Endothelial cell of umbilical vein (primary cell): Measurements from ENCODE around the gene MDFI. TPM values are rescaled to one million over a fixed set of nuclear protein-coding genes. Genes with fewer than 3 reads are reported as not detected.

Experiments
- BruUV-seq: library from RNA; stranded (reverse); fragments of 400-500 nt; replicated peaks from 2 replicates; lab custom pipeline; 2021; lab: Mats Ljungman, UMichigan
- CTCF ChIA-PET: fragments of 300-600, 350-600 bp; sonication (Branson Sonifier 250); formaldehyde crosslinking; loops from one replicate; lab custom pipeline; 2021; ENCODE audit warnings: antibody characterized with exemption, inconsistent platforms; lab: Charles Lee
- POLR2A ChIA-PET: fragments of 300-600, 350-600 bp; sonication (Branson Sonifier 250); formaldehyde crosslinking; loops from one replicate; lab custom pipeline; 2021; ENCODE audit warnings: antibody characterized with exemption, inconsistent platforms; lab: Charles Lee
- DNase-seq: peaks from one replicate; pipeline ENCODE4 v3.0.0-alpha.2; 2011; ENCODE audit warnings: low read depth, low spot score
- FAIRE-seq: peaks from 2 replicates; lab custom pipeline; 2011; peaks lifted over from hg19 to GRCh38; lab: Jason Lieb, UNC
- H2AFZ ChIP-seq: 2 replicates; pipeline ENCODE4 v1.6.0; 2012; ENCODE audit warnings: low read depth, low read length, control low read depth, inconsistent platforms
- H3K27ac ChIP-seq: 2 replicates; pipeline ENCODE4 v1.5.1; 2011; ENCODE audit warnings: low read depth, mild to moderate bottlenecking, control low read depth, low read length, moderate library complexity; ENCODE audit not compliant: insufficient read depth
- H3K27me3 ChIP-seq, 2 experiments: 2 replicates each; pipeline versions ENCODE4 v1.6.0 to v1.6.1; 2011; ENCODE audit warnings: low read length in 2 of 2, mixed read lengths in 1 of 2; ENCODE audit not compliant: control insufficient read depth in 2 of 2, insufficient read depth in 2 of 2
- H3K36me3 ChIP-seq, 2 experiments: 2 replicates in 1 of 2; 3 replicates in 1 of 2; pipeline ENCODE4 v1.5.1; 2011; ENCODE audit warnings: low read length in 2 of 2, mild to moderate bottlenecking in 1 of 2, moderate library complexity in 1 of 2; ENCODE audit not compliant: control insufficient read depth in 2 of 2, insufficient read depth in 2 of 2; ENCODE audit errors: extremely low read depth in 1 of 2
- H3K4me1 ChIP-seq: 3 replicates; pipeline ENCODE4 v1.5.1; 2011; ENCODE audit warnings: mild to moderate bottlenecking, low read length; ENCODE audit not compliant: control insufficient read depth, insufficient read depth; ENCODE audit errors: extremely low read depth
- H3K4me2 ChIP-seq: 2 replicates; pipeline ENCODE4 v1.6.1; 2011; ENCODE audit warnings: low read length, control low read depth, mixed read lengths; ENCODE audit not compliant: insufficient read depth
- H3K4me3 ChIP-seq, 3 experiments: fragments of 200-600 bp in 1 of 3; sonication (generic), shearing (Covaris generic) in 1 of 3; replicated peaks in 1 of 3; 2 replicates each; pipeline ENCODE4 v1.5.1; 2011 to 2016; ENCODE audit warnings: control low read depth in 3 of 3, low read length in 3 of 3, mild to moderate bottlenecking in 2 of 3, inconsistent platforms in 1 of 3, low read depth in 1 of 3, moderate library complexity in 1 of 3; ENCODE audit not compliant: insufficient read depth in 1 of 3
- H3K79me2 ChIP-seq: 2 replicates; pipeline ENCODE4 v1.6.0; 2012; ENCODE audit warnings: low read length, inconsistent platforms; ENCODE audit not compliant: control insufficient read depth, insufficient read depth
- H3K9ac ChIP-seq: replicated peaks from 2 replicates; pipeline ENCODE3; 2011; ENCODE audit warnings: low read length, control low read depth; ENCODE audit not compliant: insufficient read depth; ENCODE audit errors: extremely low read depth
- H3K9me1 ChIP-seq: replicated peaks from 3 replicates; pipeline ENCODE4 v1.6.0; 2011; ENCODE audit warnings: mild to moderate bottlenecking, low read length; ENCODE audit not compliant: control insufficient read depth, insufficient read depth; ENCODE audit errors: extremely low read depth
- H3K9me3 ChIP-seq: replicated peaks from 2 replicates; pipeline ENCODE4 v1.5.1; 2012; ENCODE audit warnings: low read length, inconsistent platforms; ENCODE audit not compliant: control insufficient read depth, insufficient read depth
- H4K20me1 ChIP-seq: replicated peaks from 2 replicates; pipeline ENCODE3; 2011; ENCODE audit warnings: mild to moderate bottlenecking, low read length; ENCODE audit not compliant: control insufficient read depth, insufficient read depth; ENCODE audit errors: extremely low read depth
- EZH2 ChIP-seq: IDR thresholded peaks from 2 replicates; pipeline ENCODE4 v1.6.1; 2012; ENCODE audit warnings: borderline replicate concordance, low read depth, mild to moderate bottlenecking, moderate library complexity, low read length, inconsistent platforms; ENCODE audit not compliant: severe bottlenecking
- FOS ChIP-seq: IDR thresholded peaks from 2 replicates; pipeline ENCODE4 v1.6.1; 2011; ENCODE audit warnings: mild to moderate bottlenecking, low read length, moderate library complexity, borderline replicate concordance; ENCODE audit not compliant: insufficient read depth
- JUN ChIP-seq: IDR thresholded peaks from 2 replicates; pipeline ENCODE4 v1.6.1; 2011; ENCODE audit warnings: borderline replicate concordance, low read depth; ENCODE audit not compliant: insufficient read length, insufficient read depth
- MYC ChIP-seq: IDR thresholded peaks from one replicate; pipeline ENCODE4 v1.6.1; 2011; ENCODE audit warnings: mild to moderate bottlenecking, low read depth, low read length
- POLR2A ChIP-seq: IDR thresholded peaks from 2 replicates; pipeline ENCODE4 v1.6.1; 2012; ENCODE audit warnings: low read depth, mild to moderate bottlenecking, control low read depth, low read length
- dilution Hi-C: fragments of 300-500 bp; cut with MboI; formaldehyde crosslinking; loops from one replicate; pipeline ENCODE4 v1.15.0; 2019; ENCODE audit warnings: low sequenced_read_pairs; ENCODE audit not compliant: extremely low pct_ligation_motif_present
- intact Hi-C: fragments of 100-400 bp; cut with micrococcal nuclease; formaldehyde crosslinking; loops from one replicate; pipeline ENCODE4 v1.10.0; 2022
- polyA plus RNA-seq, 4 experiments: library from polyadenylated mRNA; depleted of rRNA in 3 of 4; stranded (reverse) in 3 of 4; unstranded in 1 of 4; fragments of >200 nt; gene quantifications; 2 replicates each; pipeline versions ENCODE4 v1.2.1 to v1.2.3, GENCODE V29; 2011 to 2012; ENCODE audit warnings: missing spikeins in 1 of 4
- total RNA-seq: library from RNA; stranded (reverse); gene quantifications from 2 replicates; pipeline ENCODE4 v1.2.3, GENCODE V29; 2021
- TF ChIP-seq, protein P1 (sequence below), 2 donors: IDR thresholded peaks; 1 replicate in 1 of 2; 2 replicates in 1 of 2; pipeline ENCODE4 v1.5.1; 2011; ENCODE audit warnings: low read length in 2 of 2, mild to moderate bottlenecking in 2 of 2, moderate library complexity in 2 of 2, control low read depth in 1 of 2, inconsistent platforms in 1 of 2, low read depth in 1 of 2; ENCODE audit not compliant: insufficient read depth in 1 of 2; ENCODE audit errors: extremely low read depth in 1 of 2

The MDFI gene
- total and polyA plus RNA-seq, 2 donors (not counting 3 experiments of a cell fraction or from before 2014, with no cell fraction given), result 32.4 to 74.1 TPM

DNA sequence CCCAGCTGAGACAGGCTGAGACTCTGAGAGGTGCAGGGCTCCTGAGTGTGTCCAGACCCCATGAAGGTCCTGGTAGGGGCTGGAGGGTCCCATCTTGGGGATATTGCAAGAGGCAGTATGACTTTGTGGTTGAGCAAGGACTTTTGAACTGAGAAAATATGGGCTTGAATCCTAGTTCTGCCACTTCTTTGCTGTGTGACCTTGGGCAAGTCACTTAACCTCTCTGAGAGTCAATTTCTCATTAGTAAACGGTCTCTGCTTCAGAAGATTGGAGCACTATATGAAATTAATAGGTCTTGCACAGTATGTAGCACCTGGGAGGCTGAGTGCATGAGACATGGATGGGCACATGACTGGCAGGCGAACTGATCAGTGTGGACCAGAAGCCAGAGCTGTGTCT lies 54.5 kb downstream of the MDFI start:
- dilution Hi-C loops, result no loop called here
- Histone ChIP-seq H3K36me3 (no peaks in the 10 kb centered on the region), H3K4me1 (peaks cover 4% of the 10 kb centered on the region), H2AFZ (no peak overlapping the region), H3K27me3 (peaks cover 0 to 2% of the 10 kb centered on the region in 2 experiments), H4K20me1 (no peaks in the 10 kb centered on the region), H3K9me3 (no peaks in the 10 kb centered on the region), H3K27ac (no peak overlapping the region), H3K9me1 (no peaks in the 10 kb centered on the region), H3K4me3 (no peak overlapping the region), H3K9ac (no peak overlapping the region), H3K4me2 (no peak overlapping the region), H3K79me2 (no peaks in the 10 kb centered on the region)
- intact Hi-C loops, result no loop called here
- TF ChIP-seq, protein P1, sequence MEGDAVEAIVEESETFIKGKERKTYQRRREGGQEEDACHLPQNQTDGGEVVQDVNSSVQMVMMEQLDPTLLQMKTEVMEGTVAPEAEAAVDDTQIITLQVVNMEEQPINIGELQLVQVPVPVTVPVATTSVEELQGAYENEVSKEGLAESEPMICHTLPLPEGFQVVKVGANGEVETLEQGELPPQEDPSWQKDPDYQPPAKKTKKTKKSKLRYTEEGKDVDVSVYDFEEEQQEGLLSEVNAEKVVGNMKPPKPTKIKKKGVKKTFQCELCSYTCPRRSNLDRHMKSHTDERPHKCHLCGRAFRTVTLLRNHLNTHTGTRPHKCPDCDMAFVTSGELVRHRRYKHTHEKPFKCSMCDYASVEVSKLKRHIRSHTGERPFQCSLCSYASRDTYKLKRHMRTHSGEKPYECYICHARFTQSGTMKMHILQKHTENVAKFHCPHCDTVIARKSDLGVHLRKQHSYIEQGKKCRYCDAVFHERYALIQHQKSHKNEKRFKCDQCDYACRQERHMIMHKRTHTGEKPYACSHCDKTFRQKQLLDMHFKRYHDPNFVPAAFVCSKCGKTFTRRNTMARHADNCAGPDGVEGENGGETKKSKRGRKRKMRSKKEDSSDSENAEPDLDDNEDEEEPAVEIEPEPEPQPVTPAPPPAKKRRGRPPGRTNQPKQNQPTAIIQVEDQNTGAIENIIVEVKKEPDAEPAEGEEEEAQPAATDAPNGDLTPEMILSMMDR (IDR thresholded peaks at IDR 0.05; ENCODE audit: extremely low read depth in 1 of 2, insufficient read depth in 1 of 2, low read depth in 1 of 2, low read length in 2 of 2), result no peak
- TF ChIP-seq FOS (no peak), MYC (no peak), JUN (no peak), POLR2A (no peak), EZH2 (no peak)
- no TSS peak for BruUV-seq
- no peak for FAIRE-seq
- DNase-seq, result no peak
- ChIA-PET CTCF (interaction anchor here (0.9 to 1.2 kb wide), 2 partner anchors 90 to 386 kb away, joined by 3 to 5 read pairs; no protein-coding TSS in a partner anchor), POLR2A (no interaction called here)
